ACC112 (cell line): ENCODE results near the gene PSMB11.

Experiments used
- H2AFZ ChIP-seq: fragments of 200-600 bp; sonication (generic); one replicate; pipeline ENCODE4 v1.6.0; 2017; ENCODE audit warnings: antibody characterized with exemption, low read length; ENCODE audit not compliant: unreplicated experiment
- H3K27ac ChIP-seq: fragments of 200-600 bp; sonication (generic); 2 replicates; pipeline ENCODE4 v1.5.1; 2014; ENCODE audit warnings: low read depth, mild to moderate bottlenecking, antibody characterized with exemption, low read length, moderate library complexity
- H3K27me3 ChIP-seq: fragments of 200-600 bp; sonication (generic); 2 replicates; pipeline ENCODE4 v1.6.1; 2014; ENCODE audit warnings: mild to moderate bottlenecking, antibody characterized with exemption, low read length, moderate library complexity, mixed read lengths; ENCODE audit not compliant: insufficient read depth
- H3K36me3 ChIP-seq: fragments of 200-600 bp; sonication (generic); 2 replicates; pipeline ENCODE4 v1.6.1; 2016; ENCODE audit warnings: mild to moderate bottlenecking, antibody characterized with exemption, low read length, moderate library complexity, mixed read lengths; ENCODE audit not compliant: insufficient read depth
- H3K4me1 ChIP-seq: fragments of 200-600 bp; sonication (generic); one replicate; pipeline ENCODE4 v1.6.1; 2016; ENCODE audit warnings: low read length, mixed read lengths; ENCODE audit not compliant: insufficient read depth, unreplicated experiment, control insufficient read depth
- H3K4me3 ChIP-seq: fragments of 200-600 bp; sonication (generic); 2 replicates; pipeline ENCODE4 v1.5.1; 2014; ENCODE audit warnings: mild to moderate bottlenecking, low read depth, low read length
- H3K79me2 ChIP-seq: fragments of 200-600 bp; sonication (generic); one replicate; pipeline ENCODE4 v1.6.0; 2016; ENCODE audit warnings: low read length; ENCODE audit not compliant: control insufficient read depth, unreplicated experiment, insufficient read depth

The PSMB11 gene

GRCh38 chr14:23042162-23042965 lies at the start of gene PSMB11:
TSS of gene PSMB11 (plus strand) at chr14:23042212. CDS start at chr14:23042226, 14 bp downstream.
- no peaks in the 10 kb centered on the region for H3K27me3 ChIP-seq
- no peak within 1 kb of the TSS for H3K4me3 ChIP-seq
- H3K4me1 ChIP-seq, result peaks cover 12% of the 10 kb centered on the region
- H3K79me2 ChIP-seq, result no peaks in the 10 kb centered on the region
- H3K27ac ChIP-seq, result no peak within 1 kb of the TSS
- no peak within 1 kb of the TSS for H2AFZ ChIP-seq
- no peaks in the 10 kb centered on the region for H3K36me3 ChIP-seq

- Histone ChIP-seq H3K36me3 (no peaks in the 10 kb centered on the region), H3K4me1 (peaks cover 5% of the 10 kb centered on the region), H3K27ac (no peak overlapping the region), H2AFZ (no peak overlapping the region), H3K4me3 (no peak overlapping the region), H3K79me2 (no peaks in the 10 kb centered on the region), H3K27me3 (no peaks in the 10 kb centered on the region)
Observed at GRCh38 chr14:22993517-22993916, 48.5 kb upstream of the PSMB11 start.

GRCh38 chr14:22994762-22995275 lies 47.2 kb upstream of the PSMB11 start:
- Histone ChIP-seq H3K4me3 (no peak overlapping the region), H3K36me3 (no peaks in the 10 kb centered on the region), H2AFZ (no peak overlapping the region), H3K79me2 (no peaks in the 10 kb centered on the region), H3K4me1 (peaks cover 5% of the 10 kb centered on the region), H3K27me3 (no peaks in the 10 kb centered on the region), H3K27ac (no peak overlapping the region)

- Histone ChIP-seq H3K79me2 (no peaks in the 10 kb centered on the region), H3K36me3 (no peaks in the 10 kb centered on the region), H3K27ac (no peak overlapping the region), H3K4me3 (no peak overlapping the region), H3K4me1 (peaks cover 5% of the 10 kb centered on the region), H2AFZ (no peak overlapping the region), H3K27me3 (no peaks in the 10 kb centered on the region)
Observed at GRCh38 chr14:22995889-22996625, 46.0 kb upstream of the PSMB11 start.

DNA sequence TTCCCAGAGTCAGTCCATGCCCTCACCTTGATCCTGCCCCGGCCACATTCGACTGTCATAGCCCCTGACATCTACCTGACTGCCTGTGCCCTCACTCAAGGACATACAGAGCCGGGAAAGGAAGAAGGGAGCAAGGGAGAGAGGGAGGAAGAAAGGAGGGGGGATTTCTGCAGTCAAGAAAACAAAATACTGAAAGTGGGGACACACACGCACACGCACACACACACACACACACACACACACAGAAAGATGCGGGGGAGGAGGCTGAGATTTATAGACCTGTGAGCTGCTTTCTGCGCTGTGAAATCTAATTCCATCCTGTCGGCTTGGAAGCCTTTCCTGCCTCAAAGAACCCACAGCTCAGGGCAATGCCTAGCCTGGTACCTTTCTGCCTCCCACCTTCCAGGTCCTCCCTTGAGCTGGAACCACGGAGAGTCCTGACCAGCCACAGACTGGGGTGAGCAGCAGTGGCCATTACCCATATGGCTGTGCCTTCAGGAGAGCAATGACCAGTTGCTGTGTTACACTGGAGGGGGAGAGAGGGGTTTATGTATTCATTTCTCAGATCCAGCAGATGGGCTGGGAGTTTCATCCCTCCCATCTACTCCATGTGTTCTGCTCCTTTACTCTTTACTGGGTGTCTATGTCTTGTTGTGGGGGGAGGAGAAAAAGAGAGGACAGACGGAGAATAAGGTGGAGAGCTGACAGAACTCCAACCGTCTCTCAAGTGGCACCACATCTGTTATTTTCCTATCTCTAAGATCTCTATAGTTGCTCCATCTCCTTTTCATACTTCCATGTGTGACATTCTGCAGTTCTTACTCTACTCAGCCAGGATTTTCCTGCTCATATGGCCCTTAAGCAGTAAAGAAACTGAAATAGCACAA lies 45.0 kb upstream of the PSMB11 start:
- Histone ChIP-seq H3K79me2 (no peaks in the 10 kb centered on the region), H3K4me1 (peaks cover 5% of the 10 kb centered on the region), H3K27me3 (no peaks in the 10 kb centered on the region), H3K4me3 (no peak overlapping the region), H2AFZ (no peak overlapping the region), H3K27ac (no peak overlapping the region), H3K36me3 (no peaks in the 10 kb centered on the region)

DNA sequence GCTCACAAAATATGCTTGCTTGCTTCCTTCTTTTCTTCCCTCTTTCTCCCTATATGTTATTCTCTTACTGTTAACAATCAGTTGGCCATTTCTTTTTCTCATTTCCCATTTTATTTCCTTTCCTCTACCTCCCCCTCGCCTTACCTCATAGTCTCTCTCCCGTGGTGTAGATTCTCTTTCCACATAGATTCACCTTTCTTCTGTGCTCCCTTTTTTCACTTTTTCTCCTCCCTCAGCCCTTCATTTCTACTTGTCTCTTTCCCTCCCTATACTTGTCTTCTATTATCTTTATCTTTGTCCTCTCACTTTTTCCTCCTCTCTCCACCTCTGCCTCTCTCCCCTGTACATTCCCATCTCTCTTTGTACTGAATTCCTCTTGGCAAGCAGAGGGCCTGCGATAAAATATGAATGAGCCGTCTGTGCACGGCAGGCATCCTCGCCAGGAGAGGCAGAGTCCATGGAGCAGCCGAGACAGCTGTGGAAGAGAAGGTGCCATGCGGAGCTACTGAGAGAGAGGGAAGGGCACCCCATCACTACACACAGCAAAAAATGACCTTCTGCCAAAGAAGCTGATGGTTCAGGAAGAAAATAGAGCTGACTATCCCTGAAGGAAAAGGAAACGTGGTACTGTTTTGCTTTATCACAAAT lies 44.2 kb upstream of the PSMB11 start:
- H3K4me1 ChIP-seq, result peaks cover 5% of the 10 kb centered on the region
- H3K79me2 ChIP-seq, result no peaks in the 10 kb centered on the region
- H3K36me3 ChIP-seq, result no peaks in the 10 kb centered on the region
- H3K4me3 ChIP-seq, result no peak overlapping the region
- no peaks in the 10 kb centered on the region for H3K27me3 ChIP-seq
- no peak overlapping the region for H2AFZ ChIP-seq
- H3K27ac ChIP-seq, result no peak overlapping the region

DNA sequence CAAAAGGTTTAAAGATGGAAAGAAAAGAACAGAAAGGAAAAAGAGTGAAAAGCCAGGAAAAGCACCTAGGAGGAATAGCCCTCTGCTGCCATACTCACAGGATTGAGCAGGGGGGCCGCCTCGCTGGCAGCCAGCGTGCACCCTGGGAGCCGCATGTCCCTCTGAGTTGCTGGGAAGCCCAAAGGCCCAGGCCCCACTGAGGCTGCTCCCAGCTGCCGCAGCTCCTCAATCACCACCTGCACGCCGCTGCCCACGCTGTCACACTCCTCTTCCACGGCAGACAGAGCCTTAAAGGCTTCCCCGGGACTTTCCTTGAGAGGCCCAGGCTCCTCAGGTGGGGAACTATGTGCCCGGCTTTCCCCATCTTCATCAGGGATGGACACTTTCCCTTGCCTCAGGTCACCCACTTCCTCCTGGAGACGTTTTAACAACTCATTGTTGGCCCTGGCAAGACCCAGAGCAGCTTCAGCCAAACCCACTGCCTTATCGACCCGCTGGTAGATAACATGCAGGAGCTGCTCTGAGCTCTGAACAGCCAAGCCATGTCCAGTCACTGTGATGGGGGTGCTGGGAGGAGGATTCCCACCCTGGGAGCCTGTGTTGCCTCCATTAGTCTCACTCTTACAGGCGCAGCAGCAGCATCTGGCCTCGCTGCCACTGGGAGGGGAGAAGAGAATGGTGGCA lies 43.5 kb upstream of the PSMB11 start:
- peaks cover 5% of the 10 kb centered on the region for H3K4me1 ChIP-seq
- no peak overlapping the region for H3K27ac ChIP-seq
- no peak overlapping the region for H2AFZ ChIP-seq
- no peaks in the 10 kb centered on the region for H3K36me3 ChIP-seq
- H3K27me3 ChIP-seq, result no peaks in the 10 kb centered on the region
- H3K4me3 ChIP-seq, result no peak overlapping the region
- H3K79me2 ChIP-seq, result no peaks in the 10 kb centered on the region

GRCh38 chr14:23000860-23001259 lies 41.2 kb upstream of the PSMB11 start:
- no peak overlapping the region for H2AFZ ChIP-seq
- H3K4me1 ChIP-seq, result peaks cover 8% of the 10 kb centered on the region
- no peaks in the 10 kb centered on the region for H3K27me3 ChIP-seq
- no peak overlapping the region for H3K4me3 ChIP-seq
- no peaks in the 10 kb centered on the region for H3K79me2 ChIP-seq
- no peaks in the 10 kb centered on the region for H3K36me3 ChIP-seq
- no peak overlapping the region for H3K27ac ChIP-seq

DNA sequence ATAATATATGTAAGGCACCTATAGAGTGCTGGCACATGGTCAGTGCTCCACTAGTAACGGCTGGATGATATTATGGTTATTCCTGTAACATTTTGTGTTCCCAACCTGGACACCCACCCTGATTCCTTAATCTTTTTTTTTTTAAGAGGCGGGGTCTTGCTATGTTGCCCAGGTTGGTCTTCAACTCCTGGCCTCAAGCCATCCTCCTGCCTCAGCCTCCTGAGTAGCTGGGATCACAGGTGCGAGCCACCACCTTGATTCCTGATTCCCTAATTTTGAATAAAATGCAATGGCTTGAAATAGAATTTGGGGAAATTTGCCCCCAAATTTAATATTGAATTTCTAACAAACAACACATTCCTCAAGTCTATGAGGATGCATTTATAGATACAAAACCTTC lies 39.4 kb upstream of the PSMB11 start:
- H2AFZ ChIP-seq, result no peak overlapping the region
- H3K36me3 ChIP-seq, result no peaks in the 10 kb centered on the region
- no peak overlapping the region for H3K4me3 ChIP-seq
- peaks cover 3% of the 10 kb centered on the region for H3K79me2 ChIP-seq
- peaks cover 17% of the 10 kb centered on the region for H3K4me1 ChIP-seq
- no peaks in the 10 kb centered on the region for H3K27me3 ChIP-seq
- no peak overlapping the region for H3K27ac ChIP-seq
